Brain microvascular endothelial cell (primary cell): ENCODE data around the gene TCF3.
"Not testable (repeated sequence)": the region's sequence is repeated elsewhere in the genome, so short reads cannot be mapped to it uniquely, and the experiment has no call there.

Experiments
- DNase-seq: peaks from one replicate; pipeline ENCODE4 v3.0.0-alpha.2; 2020
- H3K27ac ChIP-seq: fragments of 250-450 bp; sonication (Bioruptor Pico); 2 replicates; pipeline ENCODE4 v1.5.1; 2020; ENCODE audit warnings: mild to moderate bottlenecking, moderate library complexity
- H3K27me3 ChIP-seq: fragments of 250-450 bp; sonication (Bioruptor Pico); replicated peaks from 2 replicates; pipeline ENCODE4 v1.5.1; 2020; ENCODE audit warnings: mild to moderate bottlenecking
- H3K36me3 ChIP-seq: fragments of 250-450 bp; sonication (Bioruptor Pico); replicated peaks from 2 replicates; pipeline ENCODE4 v1.5.1; 2020; ENCODE audit warnings: mild to moderate bottlenecking
- H3K4me3 ChIP-seq: 2 replicates; pipeline ENCODE4 v1.5.1; 2011; ENCODE audit warnings: low read depth, mild to moderate bottlenecking, control low read depth, low read length, moderate library complexity
- in situ Hi-C: cut with HindIII; loops from 2 replicates; pipeline ENCODE4 v1.10.0; 2017; ENCODE audit warnings: low sequenced_read_pairs, low pct_ligation_motif_present
- TF ChIP-seq, protein P1 (sequence below): IDR thresholded peaks from 2 replicates; pipeline ENCODE4 v1.5.1; 2011; ENCODE audit warnings: low read depth, mild to moderate bottlenecking, moderate library complexity, low read length, control low read depth, inconsistent platforms; ENCODE audit errors: missing control alignments

Gene TCF3

DNA sequence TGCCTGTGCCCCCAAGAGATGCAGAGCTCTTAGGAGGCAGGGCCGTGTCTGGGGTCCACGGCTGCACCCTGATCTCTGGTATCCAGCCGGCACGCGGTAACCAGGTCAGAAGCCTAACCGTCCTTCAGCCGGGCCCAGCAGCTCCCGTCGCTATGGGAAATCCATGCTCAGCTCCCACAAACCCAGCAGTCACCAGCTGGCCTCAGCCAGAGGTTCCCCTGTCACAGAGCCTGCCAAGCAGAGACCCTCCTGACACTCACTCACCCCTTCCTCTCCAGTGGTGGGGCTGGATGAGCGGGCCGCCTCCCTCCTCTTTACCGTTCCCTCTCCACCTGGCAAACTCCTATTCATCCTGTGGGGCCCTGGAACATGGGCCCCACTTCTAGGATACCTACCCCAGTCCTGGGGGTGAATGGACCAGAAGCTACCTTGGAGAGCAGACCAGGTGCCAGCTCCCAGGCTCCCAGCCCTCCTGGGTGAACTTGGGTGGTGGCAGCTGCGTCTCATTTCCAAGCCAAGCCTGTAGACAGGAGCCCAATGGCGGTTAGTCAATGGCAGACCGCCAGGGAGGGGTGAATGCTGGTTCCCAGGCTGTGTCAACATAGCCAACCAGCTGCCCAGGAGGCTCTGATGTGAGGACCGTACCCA lies 21.4 kb upstream of the TCF3 start:
- no peaks in the 10 kb centered on the region for H3K36me3 ChIP-seq
- TF ChIP-seq, protein P1, sequence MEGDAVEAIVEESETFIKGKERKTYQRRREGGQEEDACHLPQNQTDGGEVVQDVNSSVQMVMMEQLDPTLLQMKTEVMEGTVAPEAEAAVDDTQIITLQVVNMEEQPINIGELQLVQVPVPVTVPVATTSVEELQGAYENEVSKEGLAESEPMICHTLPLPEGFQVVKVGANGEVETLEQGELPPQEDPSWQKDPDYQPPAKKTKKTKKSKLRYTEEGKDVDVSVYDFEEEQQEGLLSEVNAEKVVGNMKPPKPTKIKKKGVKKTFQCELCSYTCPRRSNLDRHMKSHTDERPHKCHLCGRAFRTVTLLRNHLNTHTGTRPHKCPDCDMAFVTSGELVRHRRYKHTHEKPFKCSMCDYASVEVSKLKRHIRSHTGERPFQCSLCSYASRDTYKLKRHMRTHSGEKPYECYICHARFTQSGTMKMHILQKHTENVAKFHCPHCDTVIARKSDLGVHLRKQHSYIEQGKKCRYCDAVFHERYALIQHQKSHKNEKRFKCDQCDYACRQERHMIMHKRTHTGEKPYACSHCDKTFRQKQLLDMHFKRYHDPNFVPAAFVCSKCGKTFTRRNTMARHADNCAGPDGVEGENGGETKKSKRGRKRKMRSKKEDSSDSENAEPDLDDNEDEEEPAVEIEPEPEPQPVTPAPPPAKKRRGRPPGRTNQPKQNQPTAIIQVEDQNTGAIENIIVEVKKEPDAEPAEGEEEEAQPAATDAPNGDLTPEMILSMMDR = no peak
- peaks cover 56% of the 10 kb centered on the region for H3K27me3 ChIP-seq
- DNase-seq = no peak
- H3K4me3 ChIP-seq = no peak overlapping the region
- no peak overlapping the region for H3K27ac ChIP-seq
- in situ Hi-C loops = no loop called here

DNA sequence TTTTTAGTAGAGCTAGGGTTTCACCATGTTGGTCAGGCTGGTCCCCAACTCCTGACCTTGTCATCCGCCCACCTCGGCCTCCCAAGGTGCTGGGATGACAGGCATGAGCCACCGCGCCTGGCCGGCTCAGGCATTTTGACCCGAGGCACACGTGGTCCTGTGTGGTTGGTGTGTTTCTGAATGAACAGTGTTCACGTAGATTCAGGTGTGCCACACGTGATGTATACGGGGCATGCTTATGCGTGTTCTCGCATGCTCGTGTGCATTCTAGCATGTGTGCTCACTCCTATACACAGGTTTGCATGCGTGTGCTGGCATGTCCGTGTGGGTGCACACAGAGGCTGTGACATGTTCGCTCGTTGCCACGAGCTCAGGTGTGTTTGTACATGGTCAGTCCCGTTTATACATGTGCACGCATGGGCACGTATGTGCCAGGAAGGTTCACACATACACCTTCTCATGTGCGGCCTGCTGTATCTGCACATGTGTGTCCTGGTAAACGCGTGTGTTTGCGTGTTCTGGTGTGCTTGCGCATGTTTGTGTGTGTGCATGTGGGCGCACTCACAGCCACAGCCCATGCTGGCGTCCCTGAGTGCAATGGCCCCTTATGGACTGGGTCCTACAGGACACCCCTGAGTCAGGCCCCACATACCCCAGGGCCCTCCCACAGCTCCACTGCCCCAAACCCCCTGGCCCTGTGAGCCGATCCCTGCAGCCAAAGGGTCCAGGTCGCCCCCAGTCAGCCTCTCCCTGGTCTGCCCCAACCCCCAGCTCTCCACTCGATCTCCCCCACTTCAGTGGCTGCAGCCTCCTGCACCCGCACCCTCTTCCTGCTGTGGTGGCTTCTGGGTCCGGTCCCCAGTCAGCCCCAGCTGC lies 20.6 kb upstream of the TCF3 start:
- Histone ChIP-seq H3K27ac (no peak overlapping the region), H3K4me3 (no peak overlapping the region), H3K36me3 (no peaks in the 10 kb centered on the region), H3K27me3 (peaks cover 60% of the 10 kb centered on the region)
- no peak for DNase-seq
- TF ChIP-seq, protein P1 = no peak
- in situ Hi-C loops = no loop called here

DNA sequence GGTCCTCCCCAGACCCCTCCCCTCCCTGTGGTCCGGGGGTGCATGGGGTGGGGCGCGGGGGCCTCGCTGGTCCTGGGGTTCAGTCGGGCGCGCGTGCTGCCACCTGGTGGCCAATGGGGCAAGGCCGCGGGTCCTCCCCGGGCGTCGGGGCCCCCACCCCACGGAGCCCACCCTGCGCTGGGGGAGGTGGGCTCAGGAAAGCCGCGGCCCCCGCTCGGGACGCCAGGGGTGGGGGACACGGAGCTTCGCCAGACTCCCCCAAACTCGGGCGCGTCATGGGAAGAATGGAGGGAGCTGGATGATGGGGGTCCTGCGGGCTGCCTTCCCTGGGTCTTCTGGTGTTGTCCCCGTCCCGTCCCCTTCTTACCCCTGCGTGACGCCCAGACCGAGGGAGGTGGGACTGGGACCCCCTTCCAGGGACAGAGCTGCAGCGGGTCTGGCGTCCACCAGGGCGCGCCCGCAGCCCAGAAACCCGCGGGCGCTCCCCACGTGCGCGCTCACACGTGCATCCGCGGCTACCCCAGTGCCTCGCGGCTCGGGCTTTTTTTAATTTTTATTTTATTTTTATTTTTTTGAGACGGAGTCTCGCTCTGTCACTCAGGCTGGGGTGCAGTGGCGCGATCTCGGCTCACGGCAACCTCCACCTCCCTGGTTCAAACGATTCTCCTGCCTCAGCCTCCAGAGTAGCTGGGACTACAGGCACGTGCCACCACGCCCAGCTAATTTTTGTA lies 19.8 kb upstream of the TCF3 start:
- no peak overlapping the region for H3K4me3 ChIP-seq

DNA sequence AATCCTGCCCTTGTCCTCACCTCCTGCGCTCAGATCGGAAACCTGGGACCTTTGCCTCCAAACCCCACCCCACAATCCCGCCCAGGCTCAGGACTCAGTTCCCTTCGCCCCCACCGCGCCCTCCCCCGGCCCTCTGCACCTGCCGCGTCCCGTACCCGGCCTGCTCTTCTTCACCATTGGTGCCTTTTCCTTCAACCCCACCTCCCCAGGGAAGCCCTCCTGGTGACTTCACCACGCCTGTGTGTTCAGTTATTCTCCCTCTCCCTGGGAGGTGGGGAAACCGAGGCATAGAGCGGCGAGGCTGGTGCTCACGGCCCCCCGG lies 19.3 kb upstream of the TCF3 start:
- Histone ChIP-seq H3K4me3 (no peak overlapping the region), H3K36me3 (no peaks in the 10 kb centered on the region), H3K27me3 (peaks cover 58% of the 10 kb centered on the region), H3K27ac (no peak overlapping the region)
- no peak for DNase-seq
- in situ Hi-C loops = no loop called here
- TF ChIP-seq, protein P1 = no peak

More for the DNA sequence above, 19.8 kb upstream of the TCF3 start:
- Histone ChIP-seq H3K27me3 (peaks cover 59% of the 10 kb centered on the region), H3K36me3 (no peaks in the 10 kb centered on the region), H3K27ac (no peak overlapping the region)
- TF ChIP-seq, protein P1 = peak; percentile 78
- in situ Hi-C loops = no loop called here
- no peak for DNase-seq

DNA sequence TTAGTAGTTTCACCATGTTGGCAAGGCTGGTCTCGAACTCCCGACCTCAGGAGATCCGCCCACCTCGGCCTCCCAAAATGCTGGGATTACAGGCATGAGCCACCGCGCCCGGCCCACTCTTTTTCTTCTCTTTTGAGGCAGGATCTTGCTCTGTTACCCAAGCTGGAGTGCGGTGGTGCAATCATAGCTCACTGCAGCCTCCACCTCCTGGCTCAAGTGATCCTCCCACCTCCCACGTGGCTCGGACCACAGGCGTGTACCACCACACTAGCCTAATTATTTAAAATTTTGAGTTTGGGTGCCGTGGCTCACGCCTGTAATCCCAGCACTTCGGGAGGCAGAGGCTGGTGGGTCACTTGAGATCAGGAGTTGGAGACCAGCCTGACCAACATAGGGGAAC lies 18.3 kb upstream of the TCF3 start:
- H3K27ac ChIP-seq, H3K4me3 ChIP-seq, in situ Hi-C loops, DNase-seq, H3K36me3 ChIP-seq: not testable (repeated sequence)
- H3K27me3 ChIP-seq = peaks cover 49% of the 10 kb centered on the region
